ENCODE measurements around the gene ATP6V0C. TPM values are rescaled to one million over a fixed set of nuclear protein-coding genes. Genes with fewer than 3 reads are reported as not detected.

ATP6V0C gene
- total and polyA plus RNA-seq, 2 of the 8 experiments (the other 6 are each of a cell fraction or from before 2014, with no cell fraction given) = 125 to 176 TPM

DNA sequence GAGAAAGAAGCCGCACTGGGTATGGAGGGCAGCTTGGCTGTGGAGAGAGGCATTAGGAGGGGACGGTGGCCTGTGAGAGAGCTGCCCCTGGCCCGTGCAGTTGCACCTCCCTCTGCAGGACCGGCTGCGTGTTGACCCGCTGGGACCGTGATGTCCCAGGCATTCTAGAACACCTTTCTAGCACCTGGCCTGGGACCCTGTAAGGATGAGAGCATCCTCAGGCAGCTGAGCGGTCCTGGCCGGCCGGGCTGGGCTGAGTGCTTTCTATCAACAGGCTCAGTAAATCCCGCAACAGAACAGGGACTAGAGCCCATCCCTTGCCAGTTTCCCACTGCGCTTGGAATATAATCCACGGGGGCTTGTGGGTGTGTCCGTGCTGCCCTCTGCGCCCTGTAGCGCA, 24.2 kb upstream of the ATP6V0C start (continued):
- no peak for TF ChIP-seq SRF (IDR thresholded peaks at IDR 0.05; ENCODE audit: low read depth, low read length)

All from H1 (cell line).